HUDEP-2 (cell line): ENCODE data around the gene WDR18.

Experiments
- DNase-seq, 76 experiments: peaks; one replicate each; lab custom pipeline; 2025; ENCODE audit not compliant: unreplicated experiment in 76 of 76; lab: John Stamatoyannopoulos, UW

The WDR18 gene

DNA sequence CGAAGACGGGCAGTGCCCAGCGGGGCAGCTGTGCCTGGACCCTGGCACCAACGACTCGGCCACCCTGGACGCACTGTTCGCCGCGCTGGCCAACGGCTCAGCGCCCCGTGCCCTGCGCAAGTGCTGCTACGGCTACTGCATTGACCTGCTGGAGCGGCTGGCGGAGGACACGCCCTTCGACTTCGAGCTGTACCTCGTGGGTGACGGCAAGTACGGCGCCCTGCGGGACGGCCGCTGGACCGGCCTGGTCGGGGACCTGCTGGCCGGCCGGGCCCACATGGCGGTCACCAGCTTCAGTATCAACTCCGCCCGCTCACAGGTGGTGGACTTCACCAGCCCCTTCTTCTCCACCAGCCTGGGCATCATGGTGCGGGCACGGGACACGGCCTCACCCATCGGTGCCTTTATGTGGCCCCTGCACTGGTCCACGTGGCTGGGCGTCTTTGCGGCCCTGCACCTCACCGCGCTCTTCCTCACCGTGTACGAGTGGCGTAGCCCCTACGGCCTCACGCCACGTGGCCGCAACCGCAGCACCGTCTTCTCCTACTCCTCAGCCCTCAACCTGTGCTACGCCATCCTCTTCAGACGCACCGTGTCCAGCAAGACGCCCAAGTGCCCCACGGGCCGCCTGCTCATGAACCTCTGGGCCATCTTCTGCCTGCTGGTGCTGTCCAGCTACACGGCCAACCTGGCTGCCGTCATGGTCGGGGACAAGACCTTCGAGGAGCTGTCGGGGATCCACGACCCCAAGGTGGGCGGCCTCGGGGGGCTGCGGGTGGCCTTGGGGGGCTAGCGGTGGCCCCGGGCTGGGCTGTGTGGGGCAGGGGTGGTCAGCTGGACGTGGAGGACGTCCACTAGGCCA is 20.9 kb downstream of the WDR18 start:
- no peak for DNase-seq

DNA sequence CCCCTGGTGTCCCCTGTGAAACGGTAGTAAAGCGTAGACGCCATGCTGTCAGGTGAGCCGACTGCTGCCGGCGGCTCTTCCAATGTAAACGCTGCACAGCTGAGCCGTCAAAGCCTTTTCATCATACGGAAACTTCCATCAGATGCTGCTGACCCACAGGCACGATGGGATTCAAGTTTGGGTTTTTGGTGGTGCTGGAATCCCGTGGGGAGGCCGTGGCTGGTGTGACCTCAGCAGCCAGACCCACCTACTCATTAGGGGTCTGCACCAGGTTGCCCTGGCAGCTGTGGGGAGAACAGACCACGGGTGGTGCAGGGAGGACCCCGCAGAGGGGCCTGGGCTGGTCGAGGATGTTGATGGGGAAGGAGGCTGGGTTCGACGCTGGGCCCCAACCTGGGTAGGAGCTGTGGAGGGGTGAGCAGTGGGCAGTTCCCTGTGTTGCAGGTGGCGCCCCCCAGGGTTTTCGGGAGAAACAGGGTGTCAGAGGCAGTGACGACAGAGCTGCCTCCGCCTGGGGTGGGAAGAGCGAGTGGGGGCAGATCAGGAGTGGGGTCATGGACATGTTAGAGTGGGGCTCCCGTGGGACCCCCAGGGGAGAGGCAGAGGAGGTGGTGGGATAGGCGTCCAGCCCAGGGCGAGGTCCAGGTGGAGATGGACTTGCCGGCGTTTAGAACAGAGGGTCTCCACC is 22.7 kb downstream of the WDR18 start:
- no peak for DNase-seq

DNA sequence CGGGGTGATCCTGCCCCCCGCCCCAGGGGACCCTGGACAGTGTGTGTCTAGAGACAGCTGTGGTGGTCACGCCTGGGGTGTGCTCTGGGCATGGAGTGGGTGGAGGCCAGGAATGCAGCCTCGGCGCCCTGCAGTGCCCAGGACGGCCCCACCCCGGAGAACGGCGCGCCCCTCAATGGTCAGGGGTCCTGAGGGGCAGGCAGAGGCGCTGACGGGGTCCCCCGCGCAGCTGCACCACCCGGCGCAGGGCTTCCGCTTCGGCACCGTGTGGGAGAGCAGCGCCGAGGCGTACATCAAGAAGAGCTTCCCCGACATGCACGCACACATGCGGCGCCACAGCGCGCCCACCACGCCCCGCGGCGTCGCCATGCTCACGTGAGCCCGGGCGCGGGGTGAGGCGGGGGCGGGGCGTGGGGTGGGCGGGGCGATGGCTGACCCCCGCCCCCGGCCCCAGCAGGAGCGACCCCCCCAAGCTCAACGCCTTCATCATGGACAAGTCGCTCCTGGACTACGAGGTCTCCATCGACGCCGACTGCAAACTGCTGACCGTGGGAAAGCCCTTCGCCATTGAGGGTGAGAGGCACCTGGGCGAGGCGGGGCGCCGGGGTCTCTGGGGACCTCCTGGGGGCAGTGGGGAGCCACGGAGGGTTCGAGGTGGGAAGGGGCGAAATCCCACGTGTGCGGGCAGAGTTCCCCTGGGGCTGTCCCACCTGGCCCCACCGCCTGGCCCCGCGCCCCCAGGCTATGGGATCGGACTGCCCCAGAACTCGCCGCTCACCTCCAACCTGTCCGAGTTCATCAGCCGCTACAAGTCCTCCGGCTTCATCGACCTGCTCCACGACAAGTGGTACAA is 23.5 kb downstream of the WDR18 start:
- DNase-seq: no peak

DNA sequence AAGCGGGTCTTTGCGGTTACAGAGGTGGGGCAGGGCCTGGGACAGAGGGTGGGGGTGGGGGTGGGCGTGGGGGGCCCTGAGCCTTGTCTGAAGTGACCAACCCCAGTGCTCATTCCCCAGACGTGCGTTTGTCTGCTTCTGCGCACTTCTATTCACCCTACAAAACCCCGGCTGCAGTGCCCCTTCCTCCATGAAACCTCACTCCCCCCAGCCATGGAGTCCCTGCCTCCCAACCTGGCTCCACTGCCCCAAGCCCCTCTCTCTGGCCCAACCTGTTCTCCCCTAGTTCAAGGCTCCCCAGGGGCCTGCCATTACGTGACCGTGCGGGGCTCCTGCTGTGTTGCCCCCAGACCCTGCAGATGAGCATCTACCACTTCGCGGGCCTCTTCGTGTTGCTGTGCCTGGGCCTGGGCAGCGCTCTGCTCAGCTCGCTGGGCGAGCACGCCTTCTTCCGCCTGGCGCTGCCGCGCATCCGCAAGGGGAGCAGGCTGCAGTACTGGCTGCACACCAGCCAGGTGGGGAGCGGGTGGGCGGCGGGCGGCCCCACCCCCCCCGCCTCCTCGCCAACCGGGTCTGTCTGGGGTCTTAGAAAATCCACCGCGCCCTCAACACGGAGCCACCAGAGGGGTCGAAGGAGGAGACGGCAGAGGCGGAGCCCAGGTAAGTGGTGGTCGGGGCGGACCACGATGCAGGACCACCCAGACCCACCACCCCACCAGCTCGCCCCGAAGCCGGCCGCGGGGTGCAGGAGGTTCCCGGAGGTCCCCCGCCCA is 24.3 kb downstream of the WDR18 start:
- no peak for DNase-seq

DNA sequence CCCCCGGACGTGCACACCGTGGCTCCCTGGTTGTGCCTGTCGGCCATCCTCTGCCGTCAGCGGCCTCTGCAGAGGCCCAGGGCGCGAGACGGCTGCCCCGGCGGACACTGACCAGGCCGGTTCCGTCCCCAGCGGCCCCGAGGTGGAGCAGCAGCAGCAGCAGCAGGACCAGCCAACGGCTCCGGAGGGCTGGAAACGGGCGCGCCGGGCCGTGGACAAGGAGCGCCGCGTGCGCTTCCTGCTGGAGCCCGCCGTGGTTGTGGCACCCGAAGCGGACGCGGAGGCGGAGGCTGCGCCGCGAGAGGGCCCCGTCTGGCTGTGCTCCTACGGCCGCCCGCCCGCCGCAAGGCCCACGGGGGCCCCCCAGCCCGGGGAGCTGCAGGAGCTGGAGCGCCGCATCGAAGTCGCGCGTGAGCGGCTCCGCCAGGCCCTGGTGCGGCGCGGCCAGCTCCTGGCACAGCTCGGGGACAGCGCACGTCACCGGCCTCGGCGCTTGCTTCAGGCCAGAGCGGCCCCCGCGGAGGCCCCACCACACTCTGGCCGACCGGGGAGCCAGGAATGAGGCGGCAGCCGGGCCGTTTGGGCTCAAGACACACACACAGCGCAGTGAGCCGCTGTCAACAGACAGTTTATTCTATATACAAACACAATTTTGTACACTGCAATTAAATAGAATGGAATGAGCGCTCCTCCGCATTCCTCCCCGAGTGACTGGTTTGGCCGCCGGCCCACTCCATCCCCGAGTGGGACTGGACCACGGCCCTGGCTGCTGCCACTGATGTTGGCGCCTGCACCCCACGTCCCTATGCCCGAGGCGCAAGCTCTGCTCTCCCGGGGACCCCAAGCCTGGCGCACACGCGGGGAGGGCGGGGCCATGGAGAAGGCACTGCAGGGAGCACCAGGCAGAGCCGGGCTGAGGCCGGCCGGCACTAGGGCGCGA is 25.2 kb downstream of the WDR18 start:
- no peak for DNase-seq

DNA sequence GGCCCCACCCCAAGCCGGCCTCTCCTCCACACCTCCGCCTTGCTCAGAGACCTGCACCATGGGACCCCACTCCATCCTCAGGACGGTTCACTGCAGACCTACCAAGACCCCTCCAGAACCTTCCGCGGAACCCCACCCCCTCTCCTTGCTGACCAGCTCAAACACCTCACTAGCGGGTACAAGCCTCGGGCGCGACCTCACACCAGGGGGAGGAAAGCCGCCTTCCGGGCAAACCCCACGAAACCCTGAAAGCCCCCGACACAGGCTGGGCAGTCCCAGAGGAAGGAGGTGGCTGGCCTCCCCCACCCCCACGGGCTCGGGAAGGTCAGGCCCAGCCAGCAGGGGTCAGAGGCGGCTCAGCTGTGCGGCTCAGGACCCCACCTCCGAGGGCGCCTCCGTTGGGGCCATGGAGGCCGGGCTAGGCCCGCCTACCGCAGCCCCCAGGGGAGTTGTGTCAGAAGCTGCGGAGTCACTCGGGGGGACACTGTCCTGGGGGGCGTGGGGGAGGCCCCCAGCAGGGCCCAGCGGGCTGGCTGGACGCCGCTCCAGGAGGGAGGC is 25.9 kb downstream of the WDR18 start:
- no peak for DNase-seq

DNA sequence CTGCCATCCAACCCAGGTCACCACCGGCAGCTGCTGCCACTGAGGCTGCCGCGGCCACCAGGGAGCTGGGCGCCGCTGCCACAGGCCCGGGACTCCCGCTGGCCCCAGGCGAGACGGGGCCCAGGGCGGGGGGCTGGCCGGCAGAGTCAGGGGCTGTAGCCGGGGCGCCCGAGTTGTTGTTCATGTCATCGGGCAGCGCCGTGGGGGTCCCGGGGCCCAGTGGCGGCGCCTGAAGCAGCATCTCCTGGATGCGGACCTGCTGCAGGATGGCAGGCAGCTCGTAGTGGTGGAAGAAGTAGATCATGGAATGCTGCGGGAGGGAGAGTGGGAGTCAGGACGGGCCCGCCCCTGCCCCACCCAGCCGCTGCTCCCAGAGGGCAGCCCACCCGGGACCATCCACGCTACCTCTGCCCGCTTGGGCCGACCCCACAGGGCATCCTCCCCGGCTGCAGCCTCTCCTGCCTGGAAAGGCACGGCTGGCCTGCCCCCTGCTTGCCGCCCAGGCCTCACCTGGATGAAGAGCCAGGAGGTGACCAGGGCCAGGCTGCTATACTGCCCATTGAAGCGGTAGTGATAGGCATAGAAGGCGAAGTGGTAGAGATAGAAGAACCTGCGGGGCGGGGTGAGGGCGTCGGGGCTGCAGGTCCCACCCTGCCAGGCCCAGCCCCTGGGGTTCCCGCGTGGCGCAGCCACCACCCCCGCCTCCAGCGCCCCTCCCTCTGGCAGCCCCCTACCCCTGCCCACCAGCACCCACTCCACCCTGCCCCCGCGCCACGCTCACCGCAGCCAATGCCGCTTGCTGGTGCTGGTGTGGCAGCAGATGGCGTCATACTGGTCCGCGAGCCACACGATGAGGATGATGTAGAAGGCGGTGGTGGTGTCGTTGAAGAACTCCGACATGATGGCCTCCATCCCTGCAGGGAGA is 26.7 kb downstream of the WDR18 start:
- DNase-seq: no peak

DNA sequence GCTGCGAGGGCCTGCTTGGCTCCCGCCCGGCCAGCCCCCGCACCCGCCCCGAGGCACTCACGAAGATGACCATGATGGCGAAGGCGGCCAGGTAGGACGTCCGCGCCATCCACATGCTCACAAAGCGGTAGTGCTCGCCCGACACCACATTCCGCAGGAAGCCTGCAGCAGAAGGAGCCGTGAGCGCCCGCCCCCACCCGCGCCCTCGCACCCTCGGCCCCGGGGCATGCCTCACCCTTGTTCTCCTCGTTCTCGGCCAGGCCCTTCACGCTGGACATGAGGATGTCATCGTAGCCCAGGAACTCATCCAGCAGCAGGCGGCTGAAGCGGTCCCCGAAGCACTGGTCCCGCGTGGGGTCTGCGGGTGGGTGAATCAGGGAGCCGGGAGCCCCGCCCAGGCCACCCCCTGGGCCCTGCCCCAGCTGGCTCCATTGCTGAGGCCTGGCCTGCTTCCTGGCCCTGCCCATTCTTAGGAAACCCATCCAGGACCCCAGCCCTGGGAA is 27.7 kb downstream of the WDR18 start:
- no peak for DNase-seq

DNA sequence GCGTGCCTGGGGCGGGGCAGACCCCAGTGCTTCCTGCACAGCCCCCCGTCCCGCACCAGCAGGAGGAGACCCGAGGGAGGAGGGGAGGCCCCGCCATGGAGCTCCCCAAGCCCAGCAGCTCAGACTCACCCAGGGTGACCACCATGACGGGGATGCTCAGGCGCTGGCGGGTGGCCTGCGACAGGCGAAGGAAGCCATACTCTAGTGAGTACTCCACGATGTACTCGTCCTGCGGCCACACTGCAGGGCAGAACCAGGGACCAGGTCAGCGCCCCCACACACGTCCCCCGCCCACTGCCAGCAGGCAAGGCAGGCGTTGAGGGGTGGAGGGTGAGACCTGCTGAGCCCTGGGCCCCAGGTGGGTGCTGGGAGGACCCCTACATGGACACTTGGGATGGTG is 28.2 kb downstream of the WDR18 start:
- no peak for DNase-seq

DNA sequence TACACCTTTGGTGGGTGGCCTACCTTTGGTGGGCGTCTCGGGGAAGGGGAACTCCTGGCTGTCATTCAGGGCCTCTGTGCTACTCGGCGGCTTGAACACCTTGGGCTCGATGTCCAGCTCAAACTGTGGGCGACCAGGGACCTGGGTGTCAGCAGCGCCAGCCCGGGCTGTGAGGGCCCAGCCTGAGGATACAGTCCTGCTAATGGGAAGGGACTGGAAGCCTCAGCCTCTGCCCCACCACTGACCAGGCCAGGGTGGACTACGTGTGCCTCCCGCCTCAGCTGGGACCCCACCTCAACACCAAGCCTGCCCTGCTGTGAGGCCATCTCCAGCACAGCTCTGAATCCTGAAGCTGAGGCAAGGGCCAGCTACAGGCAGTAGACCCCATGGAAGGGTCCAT is 29.1 kb downstream of the WDR18 start:
- DNase-seq: no peak

DNA sequence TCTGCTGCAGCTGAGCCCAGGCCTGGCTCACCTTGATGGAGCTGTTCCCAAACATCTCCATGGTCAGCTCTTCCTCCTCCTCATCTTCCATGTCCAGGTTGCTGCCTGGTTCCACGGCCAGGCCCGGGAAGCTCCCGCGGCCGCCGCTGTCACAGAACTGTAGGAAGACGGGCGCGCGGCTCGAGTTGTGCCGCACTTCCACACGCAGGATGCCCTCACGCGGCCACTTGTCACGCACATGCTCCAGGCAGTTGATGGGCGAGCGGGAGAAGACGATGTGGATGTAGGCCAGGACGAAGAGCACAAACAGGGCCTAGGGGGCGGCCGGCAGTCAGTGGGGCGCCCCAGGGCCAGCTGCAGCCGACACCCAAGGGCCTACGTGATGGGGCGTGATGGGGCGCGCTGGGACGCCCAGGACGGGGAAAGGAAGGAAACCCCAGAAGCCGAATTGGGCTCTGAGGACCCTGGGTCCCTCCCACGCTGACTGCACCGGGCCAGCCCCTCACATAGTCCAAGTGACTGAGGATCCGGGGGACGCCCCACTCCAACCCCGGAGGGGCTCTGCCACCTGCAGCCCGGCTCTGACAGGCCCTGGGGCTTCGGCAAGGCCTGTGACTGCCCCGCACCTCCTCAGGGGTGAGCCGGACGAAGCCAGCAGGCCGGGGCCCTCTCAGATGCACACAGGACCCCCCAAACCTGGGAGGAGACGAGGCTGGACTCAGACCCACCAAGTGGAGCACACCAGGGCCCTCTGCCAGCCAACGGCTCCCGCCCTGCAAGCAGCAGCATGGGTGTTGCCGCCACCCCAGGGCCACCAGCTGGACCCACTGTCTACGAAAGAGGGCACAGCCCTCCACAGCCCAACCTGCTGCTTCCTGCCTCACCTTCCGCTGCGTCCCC is 30.3 kb downstream of the WDR18 start:
- DNase-seq: no peak

DNA sequence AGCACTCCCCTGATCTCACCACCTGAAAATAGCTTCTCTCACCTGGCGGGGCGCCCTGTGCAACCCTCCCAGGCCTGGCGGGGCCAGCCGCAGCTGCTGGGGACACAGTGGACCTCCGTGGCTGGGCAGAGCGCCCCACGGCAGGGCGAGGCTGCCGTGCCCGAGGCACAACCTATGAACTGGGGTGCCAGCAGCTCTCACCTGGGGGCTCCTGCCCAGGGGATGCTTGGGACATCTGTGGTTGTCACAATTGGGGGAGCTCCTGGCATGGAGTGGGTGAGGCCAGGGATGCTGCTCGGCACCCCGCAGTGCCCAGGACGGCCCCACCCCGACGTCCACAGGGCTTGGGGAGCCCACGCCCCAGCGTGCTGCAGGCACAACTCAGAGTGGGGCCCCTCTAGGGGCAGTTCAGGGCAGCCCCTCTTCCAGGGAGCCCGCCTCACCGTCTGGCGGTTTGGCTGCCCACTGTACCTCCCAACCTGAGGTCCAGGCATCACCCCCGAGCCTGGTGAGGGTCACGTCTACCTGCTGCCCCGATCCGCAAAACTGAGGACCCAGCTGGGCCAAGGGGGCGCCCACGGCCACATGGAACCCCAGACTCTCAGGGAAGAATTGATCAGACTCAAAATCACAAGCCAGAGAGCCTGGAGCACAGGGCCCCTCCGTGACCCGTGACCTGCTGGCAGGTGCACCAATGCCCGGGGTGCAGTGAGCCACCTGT is 31.1 kb downstream of the WDR18 start:
- no peak for DNase-seq

DNA sequence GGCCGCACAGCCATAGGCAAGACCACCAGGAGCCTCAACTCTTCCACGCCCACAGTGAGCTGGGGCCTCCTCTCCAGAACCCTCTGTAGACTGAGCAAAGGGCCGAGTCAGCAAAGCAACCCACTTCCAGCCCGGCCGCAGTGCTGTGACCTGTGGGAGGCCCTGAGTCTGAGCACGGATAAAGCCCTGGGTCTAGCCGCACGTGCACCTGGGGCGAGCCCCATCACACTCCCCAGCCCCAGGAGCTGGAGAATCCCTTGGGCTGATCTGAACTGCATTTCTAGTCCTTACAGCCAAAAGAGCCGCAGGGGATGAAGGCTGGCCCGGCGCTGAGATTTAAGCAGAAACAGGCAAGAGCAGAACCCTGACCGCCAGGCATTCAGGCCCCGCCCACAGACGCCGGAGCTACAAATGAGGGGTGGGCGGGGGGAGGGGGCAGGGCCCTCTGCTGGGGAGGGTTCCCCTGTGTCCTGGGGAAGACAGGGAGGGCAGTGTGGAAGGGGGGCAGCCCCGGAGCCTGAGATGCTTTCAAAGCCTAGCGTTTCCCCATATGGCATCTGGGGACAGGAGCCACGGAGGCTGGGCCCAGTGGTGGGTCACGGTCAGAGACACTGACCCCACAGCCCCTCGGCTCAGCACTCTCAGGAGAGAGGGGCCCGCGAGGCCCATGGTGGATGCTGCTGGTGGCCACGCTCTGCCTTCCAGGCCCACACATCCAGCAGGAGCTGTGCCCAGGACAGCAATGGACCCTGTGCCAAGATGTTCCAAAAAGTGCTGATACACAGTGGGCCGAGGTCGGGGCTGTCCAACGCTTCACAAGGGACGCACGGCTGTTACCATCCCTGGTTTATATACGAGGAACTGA is 31.9 kb downstream of the WDR18 start:
- DNase-seq: no peak

DNA sequence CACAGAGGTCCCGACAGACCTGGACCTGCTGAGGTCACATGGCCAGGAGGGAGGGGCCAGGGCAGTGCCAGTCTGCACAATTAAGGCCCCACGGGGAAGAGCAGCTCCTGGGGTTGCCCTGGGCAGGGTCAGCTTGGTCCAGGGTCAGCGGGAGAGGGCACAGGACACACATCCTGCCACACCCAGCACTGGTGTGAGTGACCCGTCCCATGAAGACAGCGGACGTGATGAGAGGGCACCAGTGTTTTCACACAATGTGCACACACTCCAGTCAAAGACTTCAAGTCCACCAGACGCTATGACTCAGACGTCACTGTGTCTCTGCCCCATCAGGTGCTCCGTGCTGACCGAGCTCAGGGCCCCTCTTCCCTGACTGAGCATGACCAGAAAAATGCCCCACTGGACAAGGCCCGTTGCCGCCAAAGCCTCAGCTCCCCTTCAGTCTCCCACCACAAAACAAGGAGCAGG is 32.5 kb downstream of the WDR18 start:
- no peak for DNase-seq
